Activated CD8-positive, alpha-beta memory T cell treated with anti-CD3 and anti-CD28 coated beads, Interleukin-2, amount 50 U/mL, for 24 hours (primary cell): ENCODE results near the gene LHX4.
A peak's percentile ranks its signal among the peaks of the same experiment; 100 is the strongest.

Experiments used
- DNase-seq: peaks from one replicate; pipeline ENCODE4 v3.0.0-alpha.2; 2020; ENCODE audit errors: extremely low read depth

The LHX4 gene

GRCh38 chr1:180243517-180244221 is 13.6 kb downstream of the LHX4 start:
- no peak for DNase-seq

GRCh38 chr1:180244840-180245239 is 14.8 kb downstream of the LHX4 start:
- no peak for DNase-seq

GRCh38 chr1:180246579-180246978 is 16.5 kb downstream of the LHX4 start:
- no peak for DNase-seq

GRCh38 chr1:180247061-180247460 is 17.0 kb downstream of the LHX4 start:
- DNase-seq, result no peak

GRCh38 chr1:180247580-180247979 is 17.5 kb downstream of the LHX4 start:
- DNase-seq, result no peak

GRCh38 chr1:180248176-180248575 is 18.1 kb downstream of the LHX4 start:
- DNase-seq, result no peak

- DNase-seq, result no peak
Measured at GRCh38 chr1:180248731-180249681, 18.9 kb downstream of the LHX4 start.

- no peak for DNase-seq
Measured at GRCh38 chr1:180249725-180250498, 19.8 kb downstream of the LHX4 start.

- no peak for DNase-seq
Measured at GRCh38 chr1:180250499-180250770, 20.4 kb downstream of the LHX4 start.

GRCh38 chr1:180250883-180251509 is 20.9 kb downstream of the LHX4 start:
- DNase-seq, result no peak

GRCh38 chr1:180251526-180252305 is 21.7 kb downstream of the LHX4 start:
- no peak for DNase-seq

GRCh38 chr1:180252638-180253536 is 22.8 kb downstream of the LHX4 start:
- peak; percentile 34 for DNase-seq

GRCh38 chr1:180253585-180254495 is 23.8 kb downstream of the LHX4 start:
- DNase-seq, result no peak

- DNase-seq, result no peak
Measured at GRCh38 chr1:180254496-180254819, 24.4 kb downstream of the LHX4 start.

- DNase-seq, result no peak
Measured at GRCh38 chr1:180254854-180255253, 24.8 kb downstream of the LHX4 start.

- no peak for DNase-seq
Measured at GRCh38 chr1:180255536-180256340, 25.7 kb downstream of the LHX4 start.

- DNase-seq, result no peak
Measured at GRCh38 chr1:180256341-180257027, 26.4 kb downstream of the LHX4 start.

- DNase-seq, result no peak
Measured at GRCh38 chr1:180257028-180257386, 26.9 kb downstream of the LHX4 start.
